IPS-15b (cell line): Measurements from ENCODE around the gene CCDC14.

Source experiments
- H3K27me3 ChIP-seq: one replicate; pipeline ENCODE4 v1.6.1; 2013; ENCODE audit warnings: low read length; ENCODE audit not compliant: control insufficient read depth, insufficient read depth
- H3K36me3 ChIP-seq: one replicate; pipeline ENCODE4 v1.6.1; 2013; ENCODE audit warnings: low read length; ENCODE audit not compliant: control insufficient read depth, insufficient read depth
- H3K4me1 ChIP-seq: one replicate; pipeline ENCODE4 v1.6.1; 2013; ENCODE audit warnings: mild to moderate bottlenecking, low read length; ENCODE audit not compliant: control insufficient read depth, insufficient read depth
- H3K4me3 ChIP-seq: one replicate; pipeline ENCODE4 v1.5.1; 2013; ENCODE audit warnings: low read depth, low read length
- H3K9ac ChIP-seq: one replicate; pipeline ENCODE4 v1.6.1; 2013; ENCODE audit warnings: low read depth, mild to moderate bottlenecking, low read length
- H3K9me3 ChIP-seq: one replicate; pipeline ENCODE4 v1.6.1; 2013; ENCODE audit warnings: mild to moderate bottlenecking, low read length; ENCODE audit not compliant: control insufficient read depth, insufficient read depth

CCDC14 gene

DNA sequence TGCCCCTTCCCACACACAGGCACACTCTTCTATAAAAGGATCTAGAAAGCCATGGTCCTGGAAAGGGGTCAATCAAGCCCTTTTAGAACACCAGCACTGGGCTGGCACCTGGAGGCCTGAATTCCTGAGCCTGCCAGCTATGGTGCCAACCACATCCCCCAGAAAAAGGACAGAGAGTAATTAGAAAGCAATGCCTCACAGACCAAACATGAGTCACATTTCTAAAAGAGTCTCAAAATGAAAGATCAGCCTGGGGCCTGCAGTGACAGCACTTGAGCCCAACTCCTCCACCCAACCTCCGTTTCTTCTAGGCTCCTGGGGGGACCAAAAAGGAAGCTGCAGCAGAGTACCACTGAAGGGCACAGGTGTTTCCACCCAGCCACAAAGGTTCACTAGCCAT lies 91.0 kb downstream of the CCDC14 start:
- Histone ChIP-seq H3K9ac (no peak overlapping the region), H3K9me3 (no peaks in the 10 kb centered on the region), H3K4me1 (no peaks in the 10 kb centered on the region), H3K36me3 (no peaks in the 10 kb centered on the region), H3K4me3 (no peak overlapping the region), H3K27me3 (no peaks in the 10 kb centered on the region)

DNA sequence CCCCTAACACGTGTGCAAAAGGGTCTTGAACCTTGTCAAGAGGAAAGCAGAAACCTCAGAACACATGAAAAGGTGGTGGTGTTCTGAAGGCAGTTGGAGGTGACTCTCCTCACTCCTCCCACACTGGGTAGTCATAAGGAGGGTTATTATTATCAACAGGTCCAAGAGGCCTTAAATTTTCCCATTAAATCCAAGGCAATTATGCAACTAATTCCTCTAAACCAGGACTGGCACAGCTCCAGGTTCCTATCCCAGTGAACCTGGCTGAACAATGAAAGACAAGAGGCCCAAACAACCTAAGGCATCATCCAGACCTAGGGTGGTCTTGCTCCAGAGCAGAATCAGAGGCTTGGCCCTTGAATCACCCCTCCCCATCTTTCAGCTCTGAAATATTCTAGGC lies 91.9 kb downstream of the CCDC14 start:
- Histone ChIP-seq H3K27me3 (no peaks in the 10 kb centered on the region), H3K4me1 (no peaks in the 10 kb centered on the region), H3K9me3 (no peaks in the 10 kb centered on the region), H3K9ac (no peak overlapping the region), H3K36me3 (no peaks in the 10 kb centered on the region), H3K4me3 (no peak overlapping the region)

DNA sequence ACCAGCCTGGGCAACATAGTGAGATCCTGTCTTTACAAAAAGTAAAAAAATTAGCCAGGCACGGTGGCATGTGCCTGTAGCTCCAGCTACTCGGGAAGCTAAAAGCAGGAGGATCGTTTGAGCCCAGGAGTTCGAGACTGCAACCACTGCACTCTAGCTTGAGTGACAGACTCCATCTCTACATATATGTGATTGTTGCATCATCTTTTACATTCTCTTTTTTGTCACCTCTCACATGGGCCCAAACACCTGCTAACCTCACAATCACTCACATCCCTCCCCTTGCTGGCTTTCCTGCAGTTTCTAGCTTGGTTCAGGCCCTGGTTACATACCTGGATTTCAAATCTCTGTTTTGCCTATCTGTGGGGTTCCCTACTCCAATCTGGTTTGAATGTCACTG lies 96.3 kb downstream of the CCDC14 start:
- Histone ChIP-seq H3K9me3 (no peaks in the 10 kb centered on the region), H3K4me3 (no peak overlapping the region), H3K27me3 (no peaks in the 10 kb centered on the region), H3K9ac (no peak overlapping the region), H3K4me1 (no peaks in the 10 kb centered on the region), H3K36me3 (no peaks in the 10 kb centered on the region)
